Activated CD8-positive, alpha-beta T cell treated with anti-CD3 and anti-CD28 coated beads, Interleukin-2, amount 10 ng/mL, durations not matched to agents 7 days and 5 days (primary cell): Measurements from ENCODE around the gene HSPA2. TPM values are rescaled to one million over a fixed set of nuclear protein-coding genes. Genes with fewer than 3 reads are reported as not detected.
"Not testable (repeated sequence)": the region's sequence is repeated elsewhere in the genome, so short reads cannot be mapped to it uniquely, and the experiment has no call there.

Experiments used
- ATAC-seq: fragments of 150-1000 bp; cut with Tn5 transposase; one replicate; pipeline ENCODE4 v1.10.0; 2021; ENCODE audit warnings: moderate library complexity
- CTCF ChIA-PET: fragments of 350-600 bp; sonication (Branson Sonifier 250); formaldehyde crosslinking; loops from one replicate; lab custom pipeline; 2021; ENCODE audit warnings: antibody characterized with exemption; lab: Charles Lee
- POLR2A ChIA-PET: fragments of 350-600 bp; sonication (Branson Sonifier 250); formaldehyde crosslinking; loops from one replicate; lab custom pipeline; 2021; ENCODE audit warnings: antibody characterized with exemption; lab: Charles Lee
- DNase-seq: peaks from one replicate; pipeline ENCODE4 v3.0.0-alpha.2; 2020
- H3K27ac Mint-ChIP-seq: one replicate; pipeline ENCODE4 v1.8.0; 2021; ENCODE audit warnings: mild to moderate bottlenecking, mixed read lengths
- H3K27me3 Mint-ChIP-seq: one replicate; pipeline ENCODE4 v1.8.0; 2021; ENCODE audit warnings: low read depth, mixed read lengths
- H3K36me3 Mint-ChIP-seq: one replicate; pipeline ENCODE4 v1.8.0; 2021; ENCODE audit warnings: low read depth, mixed read lengths
- H3K4me1 Mint-ChIP-seq: one replicate; pipeline ENCODE4 v1.8.0; 2021; ENCODE audit warnings: low read depth, mixed read lengths
- H3K4me3 Mint-ChIP-seq: one replicate; pipeline ENCODE4 v1.8.0; 2021; ENCODE audit warnings: mild to moderate bottlenecking, mixed read lengths
- H3K9me3 Mint-ChIP-seq: one replicate; pipeline ENCODE4 v1.8.0; 2022; ENCODE audit warnings: mixed read lengths; ENCODE audit not compliant: insufficient read depth
- total RNA-seq, 2 experiments: library from RNA; stranded (reverse); gene quantifications; one replicate each; pipeline ENCODE4 v1.2.3, GENCODE V29; 2021

HSPA2 gene
- total RNA-seq, 2 experiments from 2014 or later = 1.7 to 2.2 TPM

DNA sequence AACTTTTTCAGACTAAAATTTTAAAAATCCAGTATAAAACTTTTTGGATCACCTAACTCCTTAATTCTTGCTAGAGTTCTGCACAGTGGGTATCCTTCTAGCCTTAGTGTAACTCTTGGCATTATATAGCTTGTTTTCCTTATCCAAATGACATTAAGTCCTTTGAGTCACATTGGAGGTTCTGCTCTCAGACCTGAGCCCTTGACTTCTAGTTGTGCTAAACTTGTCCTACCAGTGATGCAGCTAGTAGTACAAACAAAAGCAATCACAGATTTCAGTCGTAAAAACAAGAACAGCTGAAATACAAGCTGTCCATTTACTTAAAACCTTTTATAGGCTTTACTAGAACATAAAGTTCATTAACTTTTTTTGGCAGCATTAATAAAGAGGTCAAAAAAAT lies 25.5 kb upstream of the HSPA2 start:
- no peak for ATAC-seq
- H3K27me3 Mint-ChIP-seq = no peaks in the 10 kb centered on the region
- H3K36me3 Mint-ChIP-seq = peaks cover 18% of the 10 kb centered on the region
- ChIA-PET POLR2A (interaction anchor here (0.5 to 2.3 kb wide), 2 partner anchors 12 to 743 kb away, joined by 3 to 8 read pairs; no protein-coding TSS in a partner anchor), CTCF (interaction anchor here (1.2 to 1.9 kb wide), 4 partner anchors 25 to 85 kb away, joined by 3 to 5 read pairs (median 4); no protein-coding TSS in a partner anchor)
- DNase-seq = no peak
- peaks cover 42% of the 10 kb centered on the region for H3K4me1 Mint-ChIP-seq
- H3K27ac Mint-ChIP-seq = no peak overlapping the region
- H3K9me3 Mint-ChIP-seq = no peaks in the 10 kb centered on the region
- H3K4me3 Mint-ChIP-seq = no peak overlapping the region

DNA sequence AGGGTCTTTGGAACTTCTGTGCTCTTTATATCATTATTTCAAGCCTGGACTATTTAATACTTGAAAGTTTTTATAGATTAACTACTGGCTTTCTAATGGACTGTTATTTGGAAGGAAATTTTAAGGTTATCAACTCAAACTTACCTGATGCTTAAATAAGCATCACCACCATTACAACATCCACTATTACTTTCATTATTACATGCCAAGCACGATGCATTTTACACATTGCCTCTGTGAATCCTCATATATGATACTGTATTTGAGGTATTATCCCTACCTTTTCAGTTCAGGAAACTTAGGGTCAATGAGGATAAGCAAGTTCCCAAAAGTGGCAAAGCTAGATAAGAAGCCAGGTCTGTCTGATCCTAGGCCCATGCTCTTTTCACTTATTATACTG lies 23.6 kb upstream of the HSPA2 start:
- no peaks in the 10 kb centered on the region for H3K27me3 Mint-ChIP-seq
- H3K4me1 Mint-ChIP-seq = peaks cover 29% of the 10 kb centered on the region
- no peak for ATAC-seq
- H3K4me3 Mint-ChIP-seq = no peak overlapping the region
- no peak for DNase-seq
- H3K27ac Mint-ChIP-seq = no peak overlapping the region
- POLR2A ChIA-PET = no interaction called here
- H3K36me3 Mint-ChIP-seq = peaks cover 16% of the 10 kb centered on the region
- H3K9me3 Mint-ChIP-seq = no peaks in the 10 kb centered on the region
- CTCF ChIA-PET = interaction anchor here (0.6 kb wide), 1 partner anchor 87 kb away, joined by 3 read pairs; no protein-coding TSS in a partner anchor

DNA sequence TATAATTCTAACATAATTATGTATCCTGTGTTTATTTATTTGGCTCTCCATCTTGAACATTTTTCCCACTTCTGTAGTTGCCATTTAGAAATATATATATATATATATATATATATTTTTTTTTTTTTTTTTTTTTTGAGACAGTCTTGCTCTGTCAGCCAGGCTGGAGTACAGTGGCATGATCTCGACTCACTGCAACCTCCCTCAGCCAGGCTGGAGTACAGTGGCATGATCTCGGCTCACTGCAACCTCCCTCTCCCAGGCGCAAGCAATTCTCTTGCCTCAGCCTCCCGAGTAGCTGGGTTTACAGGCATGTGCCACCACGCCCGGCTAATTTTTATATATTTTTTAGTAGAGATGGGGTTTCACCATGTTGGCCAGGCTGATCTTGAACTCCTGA lies 22.9 kb upstream of the HSPA2 start:
- POLR2A ChIA-PET, DNase-seq, H3K27ac Mint-ChIP-seq, H3K4me3 Mint-ChIP-seq, H3K9me3 Mint-ChIP-seq, ATAC-seq, H3K27me3 Mint-ChIP-seq: not testable (repeated sequence)
- H3K4me1 Mint-ChIP-seq = peaks cover 24% of the 10 kb centered on the region
- CTCF ChIA-PET = interaction anchor here (0.6 kb wide), 1 partner anchor 88 kb away, joined by 3 read pairs; no protein-coding TSS in a partner anchor
- peaks cover 16% of the 10 kb centered on the region for H3K36me3 Mint-ChIP-seq

DNA sequence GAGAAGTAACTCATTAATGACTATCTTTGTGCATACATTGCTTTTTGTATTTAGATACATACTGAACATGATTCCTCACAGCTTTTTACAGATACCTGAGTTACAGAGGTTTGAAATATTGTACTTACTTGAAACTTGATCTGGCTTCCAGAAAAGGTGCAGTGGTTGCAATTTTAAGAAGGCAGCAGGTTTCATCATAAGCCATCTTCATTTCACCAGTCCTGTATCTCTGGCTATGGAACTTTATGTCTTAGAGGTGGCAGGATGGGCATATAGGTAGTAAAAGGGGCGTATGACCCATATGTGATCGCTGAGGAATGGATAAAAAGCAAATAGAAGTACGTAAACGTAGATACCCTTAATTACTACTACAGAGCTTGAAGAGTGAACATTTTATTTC lies 22.3 kb upstream of the HSPA2 start:
- no peak for ATAC-seq
- no peak overlapping the region for H3K27ac Mint-ChIP-seq
- peaks cover 24% of the 10 kb centered on the region for H3K4me1 Mint-ChIP-seq
- H3K27me3 Mint-ChIP-seq = no peaks in the 10 kb centered on the region
- no peaks in the 10 kb centered on the region for H3K9me3 Mint-ChIP-seq
- no peak for DNase-seq
- ChIA-PET POLR2A (interaction anchor here (0.6 kb wide), 1 partner anchor 442 kb away, joined by 5 read pairs; no protein-coding TSS in a partner anchor), CTCF (interaction anchor here (0.7 kb wide), 1 partner anchor 119 kb away, joined by 3 read pairs; no protein-coding TSS in a partner anchor)
- H3K4me3 Mint-ChIP-seq = no peak overlapping the region
- H3K36me3 Mint-ChIP-seq = peaks cover 16% of the 10 kb centered on the region

DNA sequence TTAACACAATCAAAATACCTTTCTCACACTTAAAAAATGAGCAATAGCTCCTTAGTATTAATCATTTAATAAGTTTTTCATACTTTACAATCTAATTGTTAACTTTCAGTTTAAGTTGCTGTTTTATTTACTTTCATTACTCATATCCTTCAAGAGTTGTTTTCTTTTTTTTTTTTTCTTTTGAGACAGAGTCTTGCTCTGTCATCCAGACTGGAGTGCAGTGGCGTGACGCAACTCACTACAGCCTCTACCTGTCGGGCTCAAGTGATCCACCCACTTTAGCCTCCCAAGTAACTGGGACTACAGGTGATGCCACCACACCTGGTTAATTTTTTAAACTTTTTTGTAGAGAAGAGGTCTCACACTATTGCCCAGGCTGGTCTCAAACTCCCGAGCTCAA lies 19.8 kb upstream of the HSPA2 start:
- CTCF ChIA-PET = interaction anchor here (1.0 to 4.5 kb wide), 5 partner anchors 8 to 177 kb away, joined by 3 to 41 read pairs (median 5); no protein-coding TSS in a partner anchor
- Mint-ChIP-seq H3K27ac (no peak overlapping the region), H3K4me3 (no peak overlapping the region), H3K36me3 (peaks cover 18% of the 10 kb centered on the region), H3K27me3 (no peaks in the 10 kb centered on the region), H3K9me3 (no peaks in the 10 kb centered on the region), H3K4me1 (peaks cover 18% of the 10 kb centered on the region)
- POLR2A ChIA-PET = interaction anchor here (1.8 kb wide), 1 partner anchor 18 kb away, joined by 4 read pairs; no protein-coding TSS in a partner anchor
- DNase-seq (no peak), ATAC-seq (no peak)

DNA sequence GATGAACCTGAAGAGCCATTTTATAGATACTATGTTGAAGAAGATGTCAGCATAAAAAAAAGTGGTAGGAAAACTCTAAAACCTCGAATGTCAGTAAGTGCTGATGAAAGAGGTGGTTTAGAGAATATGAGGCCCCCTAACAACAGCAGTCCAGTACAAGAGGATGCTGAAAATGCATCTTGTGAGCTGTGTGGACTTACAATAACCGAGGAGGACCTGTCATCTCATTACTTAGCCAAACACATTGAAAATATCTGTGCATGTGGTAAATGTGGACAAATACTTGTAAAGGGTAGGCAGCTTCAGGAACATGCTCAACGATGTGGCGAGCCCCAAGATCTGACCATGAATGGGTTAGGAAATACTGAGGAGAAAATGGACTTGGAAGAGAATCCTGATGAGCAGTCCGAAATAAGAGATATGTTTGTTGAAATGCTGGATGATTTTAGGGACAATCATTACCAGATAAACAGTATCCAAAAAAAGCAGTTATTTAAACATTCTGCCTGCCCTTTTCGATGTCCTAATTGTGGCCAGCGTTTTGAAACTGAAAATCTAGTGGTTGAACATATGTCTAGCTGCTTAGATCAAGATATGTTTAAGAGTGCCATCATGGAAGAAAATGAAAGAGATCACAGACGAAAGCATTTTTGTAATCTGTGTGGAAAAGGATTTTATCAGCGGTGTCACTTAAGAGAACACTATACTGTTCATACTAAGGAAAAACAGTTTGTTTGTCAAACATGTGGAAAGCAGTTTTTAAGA lies 17.8 kb upstream of the HSPA2 start:
- no peak for DNase-seq
- H3K4me3 Mint-ChIP-seq = no peak overlapping the region
- CTCF ChIA-PET = interaction anchor here (2.4 to 4.5 kb wide), 2 partner anchors 13 to 114 kb away, joined by 12 to 41 read pairs; no protein-coding TSS in a partner anchor
- no peaks in the 10 kb centered on the region for H3K27me3 Mint-ChIP-seq
- no peaks in the 10 kb centered on the region for H3K9me3 Mint-ChIP-seq
- H3K36me3 Mint-ChIP-seq = peaks cover 25% of the 10 kb centered on the region
- POLR2A ChIA-PET = interaction anchor here (1.0 to 1.8 kb wide), 3 partner anchors 12 to 20 kb away, joined by 3 to 4 read pairs (median 3); no protein-coding TSS in a partner anchor
- no peak for ATAC-seq
- H3K4me1 Mint-ChIP-seq = peaks cover 6% of the 10 kb centered on the region
- no peak overlapping the region for H3K27ac Mint-ChIP-seq

DNA sequence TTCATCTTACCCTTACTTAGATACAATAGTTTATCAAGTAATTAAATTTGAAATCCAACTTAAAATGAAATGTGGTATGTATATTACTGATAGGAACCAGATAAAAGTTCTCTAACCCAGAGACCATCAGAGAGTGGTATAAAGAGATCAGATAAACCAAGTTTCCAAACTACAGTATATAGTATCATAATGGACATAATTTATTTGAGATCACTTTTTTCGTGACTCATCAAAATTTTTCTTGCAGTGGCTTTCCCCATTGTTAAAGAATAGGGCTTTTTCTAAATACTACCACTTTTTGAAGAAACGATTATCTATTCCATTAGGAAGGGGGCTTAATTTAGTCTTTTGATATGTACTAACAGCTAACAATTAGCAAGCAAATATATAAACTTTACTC lies 15.2 kb upstream of the HSPA2 start:
- ChIA-PET CTCF (interaction anchor here (1.0 to 1.3 kb wide), 2 partner anchors 14 to 182 kb away, joined by 3 to 6 read pairs; no protein-coding TSS in a partner anchor), POLR2A (interaction anchor here (1.0 kb wide), 1 partner anchor 20 kb away, joined by 4 read pairs; no protein-coding TSS in a partner anchor)
- H3K4me1 Mint-ChIP-seq = peaks cover 2% of the 10 kb centered on the region
- DNase-seq = no peak
- H3K36me3 Mint-ChIP-seq = peaks cover 32% of the 10 kb centered on the region
- H3K27me3 Mint-ChIP-seq = no peaks in the 10 kb centered on the region
- no peak for ATAC-seq
- no peak overlapping the region for H3K4me3 Mint-ChIP-seq
- no peaks in the 10 kb centered on the region for H3K9me3 Mint-ChIP-seq
- no peak overlapping the region for H3K27ac Mint-ChIP-seq

DNA sequence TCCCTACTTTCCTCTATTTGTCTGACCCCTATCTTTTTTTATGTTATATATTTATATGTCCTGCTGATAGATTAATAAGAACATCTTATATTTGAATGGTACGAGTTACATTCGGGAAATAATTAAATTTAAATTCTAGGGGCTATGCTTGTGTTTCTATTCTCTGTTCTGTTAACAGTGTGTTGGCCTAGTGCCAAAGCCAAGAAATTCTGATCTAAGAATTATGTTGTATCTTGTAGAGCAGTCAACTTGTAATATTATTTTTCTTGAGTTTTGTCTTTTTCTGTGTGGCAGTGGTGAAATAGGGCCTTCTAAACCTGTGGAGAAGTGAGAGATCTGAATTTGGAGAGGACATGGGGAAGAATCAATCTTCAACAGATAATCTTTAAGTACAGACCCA lies 9.0 kb upstream of the HSPA2 start:
- Mint-ChIP-seq H3K27me3 (no peaks in the 10 kb centered on the region), H3K27ac (no peak overlapping the region), H3K4me3 (no peak overlapping the region), H3K4me1 (no peaks in the 10 kb centered on the region), H3K36me3 (peaks cover 17% of the 10 kb centered on the region), H3K9me3 (no peaks in the 10 kb centered on the region)
- DNase-seq = no peak
- no peak for ATAC-seq
- ChIA-PET CTCF (no interaction called here), POLR2A (interaction anchor here (0.6 kb wide), 1 partner anchor 573 kb away, joined by 3 read pairs; no protein-coding TSS in a partner anchor)

DNA sequence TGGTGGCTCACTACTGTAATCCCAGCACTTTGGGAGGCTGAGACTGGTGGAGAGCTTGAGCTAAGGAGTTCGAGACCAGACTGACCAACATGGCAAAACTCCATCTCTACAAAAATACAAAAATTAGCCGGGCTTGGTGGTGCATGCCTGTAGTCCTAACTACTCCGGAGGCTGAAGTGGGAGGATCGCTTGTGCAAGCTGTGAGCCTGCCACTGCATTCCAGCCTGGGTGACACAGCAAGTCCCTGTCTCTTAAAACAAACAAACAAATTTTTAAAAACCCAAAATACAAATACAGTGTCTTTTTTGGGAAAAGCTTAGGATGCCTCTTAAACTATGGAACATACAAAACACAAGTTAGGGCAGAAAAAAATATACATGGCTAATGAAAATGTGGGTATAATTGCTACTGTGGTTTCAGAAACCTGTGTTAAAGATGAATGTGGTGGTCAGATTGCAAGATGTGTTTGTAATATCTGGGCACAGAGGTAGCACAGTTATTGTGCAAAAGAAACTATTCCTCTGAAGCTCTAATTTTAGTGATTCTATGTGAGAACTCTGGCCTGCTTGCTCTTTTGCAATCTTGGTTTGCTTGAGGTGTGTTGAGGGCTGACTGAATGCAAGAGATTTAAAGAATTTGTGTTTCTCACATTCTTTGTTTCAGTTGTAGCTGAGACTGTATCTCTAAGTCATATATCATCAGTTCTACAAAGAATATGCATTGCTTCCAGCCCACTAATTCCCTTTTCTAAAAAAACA lies 3.9 kb upstream of the HSPA2 start:
- CTCF ChIA-PET = interaction anchor here (0.8 to 3.3 kb wide), 4 partner anchors 7 to 234 kb away, joined by 3 to 12 read pairs (median 3); no protein-coding TSS in a partner anchor
- H3K9me3 Mint-ChIP-seq = no peaks in the 10 kb centered on the region
- H3K4me1 Mint-ChIP-seq = peaks cover 21% of the 10 kb centered on the region
- no peak overlapping the region for H3K27ac Mint-ChIP-seq
- DNase-seq = no peak
- ATAC-seq = no peak
- POLR2A ChIA-PET = no interaction called here
- no peak overlapping the region for H3K4me3 Mint-ChIP-seq
- H3K27me3 Mint-ChIP-seq = peaks cover 13% of the 10 kb centered on the region
- H3K36me3 Mint-ChIP-seq = peaks cover 17% of the 10 kb centered on the region

DNA sequence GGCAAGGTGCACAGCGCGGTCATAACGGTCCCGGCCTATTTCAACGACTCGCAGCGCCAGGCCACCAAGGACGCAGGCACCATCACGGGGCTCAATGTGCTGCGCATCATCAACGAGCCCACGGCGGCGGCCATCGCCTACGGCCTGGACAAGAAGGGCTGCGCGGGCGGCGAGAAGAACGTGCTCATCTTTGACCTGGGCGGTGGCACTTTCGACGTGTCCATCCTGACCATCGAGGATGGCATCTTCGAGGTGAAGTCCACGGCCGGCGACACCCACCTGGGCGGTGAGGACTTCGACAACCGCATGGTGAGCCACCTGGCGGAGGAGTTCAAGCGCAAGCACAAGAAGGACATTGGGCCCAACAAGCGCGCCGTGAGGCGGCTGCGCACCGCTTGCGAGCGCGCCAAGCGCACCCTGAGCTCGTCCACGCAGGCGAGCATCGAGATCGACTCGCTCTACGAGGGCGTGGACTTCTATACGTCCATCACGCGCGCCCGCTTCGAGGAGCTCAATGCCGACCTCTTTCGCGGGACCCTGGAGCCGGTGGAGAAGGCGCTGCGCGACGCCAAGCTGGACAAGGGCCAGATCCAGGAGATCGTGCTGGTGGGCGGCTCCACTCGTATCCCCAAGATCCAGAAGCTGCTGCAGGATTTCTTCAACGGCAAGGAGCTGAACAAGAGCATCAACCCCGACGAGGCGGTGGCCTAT lies 875 bp downstream of the HSPA2 start:
- H3K4me1 Mint-ChIP-seq = peaks cover 33% of the 10 kb centered on the region
- ATAC-seq (no peak), DNase-seq (peak; percentile 23)
- no peak overlapping the region for H3K27ac Mint-ChIP-seq
- H3K36me3 Mint-ChIP-seq = peaks cover 21% of the 10 kb centered on the region
- POLR2A ChIA-PET = interaction anchor here (0.8 to 3.1 kb wide), 2 partner anchors 11 to 37 kb away, joined by 3 to 16 read pairs; partner anchors contain the start of genes ZBTB1 and ZBTB25
- CTCF ChIA-PET = interaction anchor here (0.6 to 3.9 kb wide), 4 partner anchors 13 to 197 kb away, joined by 3 to 21 read pairs (median 4); no protein-coding TSS in a partner anchor
- peaks cover 41% of the 10 kb centered on the region for H3K27me3 Mint-ChIP-seq
- peak overlapping the region; percentile 89 for H3K4me3 Mint-ChIP-seq
- no peaks in the 10 kb centered on the region for H3K9me3 Mint-ChIP-seq
